ENCODE data around the gene LCP1. TPM values are rescaled to one million over a fixed set of nuclear protein-coding genes. Genes with fewer than 3 reads are reported as not detected.

Gene LCP1
- total RNA-seq, 3 donors from 2014 or later, result 617 to 663 (median 631) TPM

GRCh38 chr13:46121597-46122163, 60.3 kb downstream of the LCP1 start:
- DNase-seq (no peak), ATAC-seq (no peak)
- no peaks in the 10 kb centered on the region for H3K9me3 Mint-ChIP-seq
- peaks cover 40% of the 10 kb centered on the region for H3K4me1 Mint-ChIP-seq (ENCODE audit: low read depth)
- H3K36me3 Mint-ChIP-seq (ENCODE audit: insufficient read depth), result peaks cover 10% of the 10 kb centered on the region
- H3K4me3 Mint-ChIP-seq, result no peak overlapping the region
- H3K27me3 Mint-ChIP-seq (ENCODE audit: low read depth), result no peaks in the 10 kb centered on the region

GRCh38 chr13:46121033-46121432, 60.9 kb downstream of the LCP1 start:
- H3K9me3 Mint-ChIP-seq, result no peaks in the 10 kb centered on the region
- no peaks in the 10 kb centered on the region for H3K27me3 Mint-ChIP-seq (ENCODE audit: low read depth)
- H3K4me3 Mint-ChIP-seq, result no peak overlapping the region

GRCh38 chr13:46119883-46120614, 61.9 kb downstream of the LCP1 start:
- H3K4me1 Mint-ChIP-seq (ENCODE audit: low read depth), result peaks cover 23% of the 10 kb centered on the region
- DNase-seq, result no peak
- no peaks in the 10 kb centered on the region for H3K9me3 Mint-ChIP-seq
- ATAC-seq, result no peak
- no peak overlapping the region for H3K4me3 Mint-ChIP-seq
- no peaks in the 10 kb centered on the region for H3K36me3 Mint-ChIP-seq (ENCODE audit: insufficient read depth)
- H3K27me3 Mint-ChIP-seq (ENCODE audit: low read depth), result peaks cover 1% of the 10 kb centered on the region

More at GRCh38 chr13:46121033-46121432, 60.9 kb downstream of the LCP1 start:
- peaks cover 33% of the 10 kb centered on the region for H3K4me1 Mint-ChIP-seq (ENCODE audit: low read depth)
- no peak for ATAC-seq
- no peak for DNase-seq
- peaks cover 5% of the 10 kb centered on the region for H3K36me3 Mint-ChIP-seq (ENCODE audit: insufficient read depth)

GRCh38 chr13:46116653-46117502, 65.1 kb downstream of the LCP1 start:
- Mint-ChIP-seq H3K27me3 (ENCODE audit: low read depth) (peaks cover 17% of the 10 kb centered on the region), H3K9me3 (no peaks in the 10 kb centered on the region), H3K4me1 (ENCODE audit: low read depth) (peaks cover 4% of the 10 kb centered on the region), H3K4me3 (no peak overlapping the region), H3K36me3 (ENCODE audit: insufficient read depth) (no peaks in the 10 kb centered on the region)
- no peak for DNase-seq
- ATAC-seq, result no peak

GRCh38 chr13:46114613-46115012, 67.4 kb downstream of the LCP1 start:
- no peaks in the 10 kb centered on the region for H3K4me1 Mint-ChIP-seq (ENCODE audit: low read depth)
- no peak for ATAC-seq
- no peaks in the 10 kb centered on the region for H3K36me3 Mint-ChIP-seq (ENCODE audit: insufficient read depth)
- peaks cover 30% of the 10 kb centered on the region for H3K27me3 Mint-ChIP-seq (ENCODE audit: low read depth)
- no peak for DNase-seq
- no peaks in the 10 kb centered on the region for H3K9me3 Mint-ChIP-seq
- H3K4me3 Mint-ChIP-seq, result no peak overlapping the region

GRCh38 chr13:46113596-46113995, 68.4 kb downstream of the LCP1 start:
- H3K36me3 Mint-ChIP-seq (ENCODE audit: insufficient read depth), result no peaks in the 10 kb centered on the region
- no peaks in the 10 kb centered on the region for H3K9me3 Mint-ChIP-seq
- H3K27me3 Mint-ChIP-seq (ENCODE audit: low read depth), result peaks cover 30% of the 10 kb centered on the region
- H3K4me3 Mint-ChIP-seq, result no peak overlapping the region
- ATAC-seq, result no peak
- H3K4me1 Mint-ChIP-seq (ENCODE audit: low read depth), result no peaks in the 10 kb centered on the region
- no peak for DNase-seq

GRCh38 chr13:46111151-46111550, 70.8 kb downstream of the LCP1 start:
- no peak for ATAC-seq
- H3K4me1 Mint-ChIP-seq (ENCODE audit: low read depth), result peaks cover 8% of the 10 kb centered on the region
- H3K27me3 Mint-ChIP-seq (ENCODE audit: low read depth), result peaks cover 34% of the 10 kb centered on the region
- no peaks in the 10 kb centered on the region for H3K9me3 Mint-ChIP-seq
- DNase-seq, result no peak
- no peak overlapping the region for H3K4me3 Mint-ChIP-seq
- H3K36me3 Mint-ChIP-seq (ENCODE audit: insufficient read depth), result no peaks in the 10 kb centered on the region

GRCh38 chr13:46109451-46109850, 72.5 kb downstream of the LCP1 start:
- DNase-seq, result no peak
- peaks cover 30% of the 10 kb centered on the region for H3K27me3 Mint-ChIP-seq (ENCODE audit: low read depth)
- no peak overlapping the region for H3K4me3 Mint-ChIP-seq
- no peaks in the 10 kb centered on the region for H3K9me3 Mint-ChIP-seq
- no peaks in the 10 kb centered on the region for H3K36me3 Mint-ChIP-seq (ENCODE audit: insufficient read depth)
- no peak for ATAC-seq
- H3K4me1 Mint-ChIP-seq (ENCODE audit: low read depth), result peaks cover 9% of the 10 kb centered on the region

GRCh38 chr13:46106839-46107371, 75.1 kb downstream of the LCP1 start:
- ATAC-seq (no peak), DNase-seq (no peak)
- Mint-ChIP-seq H3K4me3 (no peak overlapping the region), H3K4me1 (ENCODE audit: low read depth) (peaks cover 9% of the 10 kb centered on the region), H3K27me3 (ENCODE audit: low read depth) (peaks cover 19% of the 10 kb centered on the region), H3K36me3 (ENCODE audit: insufficient read depth) (no peaks in the 10 kb centered on the region), H3K9me3 (no peaks in the 10 kb centered on the region)

GRCh38 chr13:46104868-46105267, 77.1 kb downstream of the LCP1 start, which contains the start of gene CPB2:
Gene CPB2 (minus strand): TSS chr13:46105033. CDS start chr13:46105009, 24 bp downstream.
- Mint-ChIP-seq H3K27me3 (ENCODE audit: low read depth) (peaks cover 7% of the 10 kb centered on the region), H3K9me3 (no peaks in the 10 kb centered on the region), H3K4me3 (no peak within 1 kb of the TSS), H3K36me3 (ENCODE audit: insufficient read depth) (no peaks in the 10 kb centered on the region), H3K4me1 (ENCODE audit: low read depth) (peaks cover 9% of the 10 kb centered on the region)
- no peak for DNase-seq
- no peak for ATAC-seq

- no peak for DNase-seq
- no peak for ATAC-seq
- H3K27me3 Mint-ChIP-seq (ENCODE audit: low read depth), result peaks cover 7% of the 10 kb centered on the region
- H3K4me1 Mint-ChIP-seq (ENCODE audit: low read depth), result peaks cover 9% of the 10 kb centered on the region
- H3K36me3 Mint-ChIP-seq (ENCODE audit: insufficient read depth), result no peaks in the 10 kb centered on the region
- no peaks in the 10 kb centered on the region for H3K9me3 Mint-ChIP-seq
- H3K4me3 Mint-ChIP-seq, result no peak overlapping the region
These were observed 78.9 kb downstream of the LCP1 start for GRCh38 chr13:46103037-46103436.

- H3K27me3 Mint-ChIP-seq (ENCODE audit: low read depth), result peaks cover 6% of the 10 kb centered on the region
- H3K4me3 Mint-ChIP-seq, result no peak overlapping the region
- peaks cover 6% of the 10 kb centered on the region for H3K4me1 Mint-ChIP-seq (ENCODE audit: low read depth)
- H3K9me3 Mint-ChIP-seq, result no peaks in the 10 kb centered on the region
- no peaks in the 10 kb centered on the region for H3K36me3 Mint-ChIP-seq (ENCODE audit: insufficient read depth)
- ATAC-seq (no peak), DNase-seq (no peak)
These were observed 79.7 kb downstream of the LCP1 start for GRCh38 chr13:46102255-46102605.

- Mint-ChIP-seq H3K9me3 (no peaks in the 10 kb centered on the region), H3K4me3 (no peak overlapping the region), H3K27me3 (ENCODE audit: low read depth) (peaks cover 3% of the 10 kb centered on the region), H3K4me1 (ENCODE audit: low read depth) (peaks cover 2% of the 10 kb centered on the region), H3K36me3 (ENCODE audit: insufficient read depth) (no peaks in the 10 kb centered on the region)
- DNase-seq (no peak), ATAC-seq (no peak)
These were observed 80.3 kb downstream of the LCP1 start for GRCh38 chr13:46101484-46102254.

- Mint-ChIP-seq H3K36me3 (ENCODE audit: insufficient read depth) (no peaks in the 10 kb centered on the region), H3K9me3 (no peaks in the 10 kb centered on the region), H3K4me1 (ENCODE audit: low read depth) (no peaks in the 10 kb centered on the region), H3K4me3 (no peak overlapping the region), H3K27me3 (ENCODE audit: low read depth) (peaks cover 6% of the 10 kb centered on the region)
- DNase-seq, result no peak
- ATAC-seq, result no peak
These were observed 81.0 kb downstream of the LCP1 start for GRCh38 chr13:46101002-46101401.

All from activated T-cell treated with anti-CD3 and anti-CD28 coated beads, Interleukin-2, amount 50 U/mL, for 4 hours (primary cell).